Skeletal muscle tissue (tissue), 4 donors: ENCODE data around the gene ALG2. TPM values are rescaled to one million over a fixed set of nuclear protein-coding genes. Genes with fewer than 3 reads are reported as not detected.
A peak's percentile ranks its signal among the peaks of the same experiment; 100 is the strongest.
"Not testable (repeated sequence)": the region's sequence is repeated elsewhere in the genome, so short reads cannot be mapped to it uniquely, and the experiment has no call there.

ENCODE experiments used
- H3K27ac ChIP-seq: one replicate; pipeline ENCODE4 v1.7.0; 2013; ENCODE audit warnings: mild to moderate bottlenecking, low read depth, low read length, inconsistent platforms
- H3K27me3 ChIP-seq, 3 donors: one replicate each; pipeline ENCODE4 v1.7.0; 2013; ENCODE audit warnings: low read length in 3 of 3; ENCODE audit not compliant: control insufficient read depth in 3 of 3, insufficient read depth in 3 of 3
- H3K36me3 ChIP-seq, 3 donors: one replicate each; pipeline ENCODE4 v1.7.0; 2013; ENCODE audit warnings: low read length in 3 of 3; ENCODE audit not compliant: control insufficient read depth in 3 of 3, insufficient read depth in 3 of 3
- H3K4me1 ChIP-seq, 3 donors: one replicate each; pipeline ENCODE4 v1.7.0; 2013; ENCODE audit warnings: low read length in 3 of 3, mild to moderate bottlenecking in 3 of 3; ENCODE audit not compliant: control insufficient read depth in 3 of 3, insufficient read depth in 3 of 3
- H3K4me3 ChIP-seq, 3 donors: one replicate each; pipeline ENCODE4 v1.7.0; 2013; ENCODE audit warnings: low read length in 3 of 3
- H3K9ac ChIP-seq, 3 donors: one replicate each; pipeline ENCODE4 v1.7.0; 2013; ENCODE audit warnings: low read length in 3 of 3, mild to moderate bottlenecking in 3 of 3, moderate library complexity in 2 of 3, low read depth in 1 of 3
- H3K9me3 ChIP-seq, 3 donors: one replicate each; pipeline ENCODE4 v1.7.0; 2013; ENCODE audit warnings: low read length in 3 of 3; ENCODE audit not compliant: control insufficient read depth in 3 of 3
- total RNA-seq: library from RNA; depleted of rRNA; stranded (reverse); fragments of >200 nt; gene quantifications from one replicate; pipeline ENCODE4 v1.2.3, GENCODE V29; 2014
- donor health status: Osteomylitis.

ALG2 gene
- total RNA-seq, 1 donor from 2014 or later: 39.7 TPM

- H3K9me3 ChIP-seq: no peaks in the 10 kb centered on the region
- H3K27ac ChIP-seq: no peak overlapping the region
- H3K27me3 ChIP-seq: no peaks in the 10 kb centered on the region
- no peak overlapping the region for H3K4me3 ChIP-seq
- H3K9ac ChIP-seq: no peak overlapping the region
- peaks cover 15 to 25% (median 24%) of the 10 kb centered on the region in 3 donors for H3K4me1 ChIP-seq
- peaks cover 0 to 6% (median under 1%) of the 10 kb centered on the region in 3 donors for H3K36me3 ChIP-seq
These were observed 16.6 kb upstream of the ALG2 start for GRCh38 chr9:99238331-99238730.

- not testable (repeated sequence) for H3K9ac ChIP-seq, H3K4me3 ChIP-seq, H3K9me3 ChIP-seq, H3K27me3 ChIP-seq, H3K27ac ChIP-seq
- H3K4me1 ChIP-seq: peaks cover 15 to 25% (median 24%) of the 10 kb centered on the region in 3 donors
- peaks cover 0 to 10% (median 0%) of the 10 kb centered on the region in 3 donors for H3K36me3 ChIP-seq
These were observed 16.1 kb upstream of the ALG2 start for GRCh38 chr9:99237849-99238248.

GRCh38 chr9:99237356-99237755 is 15.6 kb upstream of the ALG2 start:
- H3K4me1 ChIP-seq: peaks cover 15 to 25% (median 24%) of the 10 kb centered on the region in 3 donors
- H3K9me3 ChIP-seq: no peaks in the 10 kb centered on the region
- no peak overlapping the region for H3K4me3 ChIP-seq
- no peak overlapping the region for H3K27ac ChIP-seq
- peaks cover 0 to 13% (median 0%) of the 10 kb centered on the region in 3 donors for H3K36me3 ChIP-seq
- no peak overlapping the region for H3K9ac ChIP-seq
- H3K27me3 ChIP-seq: no peaks in the 10 kb centered on the region

- no peaks in the 10 kb centered on the region for H3K27me3 ChIP-seq
- H3K4me1 ChIP-seq: peaks cover 15 to 25% (median 24%) of the 10 kb centered on the region in 3 donors
- H3K27ac ChIP-seq: no peak overlapping the region
- no peak overlapping the region for H3K9ac ChIP-seq
- peaks cover 0 to 18% (median under 1%) of the 10 kb centered on the region in 3 donors for H3K36me3 ChIP-seq
- no peaks in the 10 kb centered on the region for H3K9me3 ChIP-seq
- H3K4me3 ChIP-seq: no peak overlapping the region
These were observed 14.3 kb upstream of the ALG2 start for GRCh38 chr9:99235926-99236634.

- no peaks in the 10 kb centered on the region for H3K27me3 ChIP-seq
- peaks cover 0 to 24% (median 6%) of the 10 kb centered on the region in 3 donors for H3K36me3 ChIP-seq
- H3K9me3 ChIP-seq: no peaks in the 10 kb centered on the region
- peaks cover 15 to 20% (median 19%) of the 10 kb centered on the region in 3 donors for H3K4me1 ChIP-seq
- H3K27ac ChIP-seq: no peak overlapping the region
- H3K9ac ChIP-seq: no peak overlapping the region
- no peak overlapping the region for H3K4me3 ChIP-seq
These were observed 13.3 kb upstream of the ALG2 start for GRCh38 chr9:99235069-99235468.

- H3K9ac ChIP-seq: no peak overlapping the region
- H3K4me1 ChIP-seq: peaks cover 11 to 16% (median 15%) of the 10 kb centered on the region in 3 donors
- H3K9me3 ChIP-seq: no peaks in the 10 kb centered on the region
- no peaks in the 10 kb centered on the region for H3K27me3 ChIP-seq
- H3K4me3 ChIP-seq: no peak overlapping the region
- no peak overlapping the region for H3K27ac ChIP-seq
- H3K36me3 ChIP-seq: peaks cover 0 to 24% (median 7%) of the 10 kb centered on the region in 3 donors
These were observed 12.9 kb upstream of the ALG2 start for GRCh38 chr9:99234618-99235017.

GRCh38 chr9:99231711-99232110 is 10.0 kb upstream of the ALG2 start:
- Histone ChIP-seq H3K36me3 (peaks cover 8 to 35% (median 27%) of the 10 kb centered on the region in 3 donors), H3K27ac (no peak overlapping the region), H3K4me3 (no peak overlapping the region), H3K27me3 (no peaks in the 10 kb centered on the region), H3K4me1 (peaks cover 9 to 13% (median 11%) of the 10 kb centered on the region in 3 donors), H3K9me3 (no peaks in the 10 kb centered on the region), H3K9ac (no peak overlapping the region)

GRCh38 chr9:99230206-99230605 is 8.5 kb upstream of the ALG2 start:
- no peaks in the 10 kb centered on the region for H3K27me3 ChIP-seq
- no peak overlapping the region for H3K4me3 ChIP-seq
- no peak overlapping the region for H3K27ac ChIP-seq
- H3K36me3 ChIP-seq: peaks cover 8 to 37% (median 31%) of the 10 kb centered on the region in 3 donors
- H3K4me1 ChIP-seq: peaks cover 22 to 28% (median 25%) of the 10 kb centered on the region in 3 donors
- no peaks in the 10 kb centered on the region for H3K9me3 ChIP-seq
- H3K9ac ChIP-seq: no peak overlapping the region

GRCh38 chr9:99226054-99226453 is 4.3 kb upstream of the ALG2 start:
- H3K9me3 ChIP-seq: no peaks in the 10 kb centered on the region
- H3K27me3 ChIP-seq: no peaks in the 10 kb centered on the region
- peak overlapping the region in 2 of 3 donors; percentile 10 to 26 for H3K9ac ChIP-seq
- H3K27ac ChIP-seq: peak overlapping the region; percentile 23
- H3K36me3 ChIP-seq: peaks cover 14 to 34% (median 29%) of the 10 kb centered on the region in 3 donors
- no peak overlapping the region for H3K4me3 ChIP-seq
- peaks cover 31 to 35% (median 33%) of the 10 kb centered on the region in 3 donors for H3K4me1 ChIP-seq

- H3K9ac ChIP-seq: peak overlapping the region in 2 of 3 donors; percentile 5 to 18
- no peak overlapping the region for H3K4me3 ChIP-seq
- H3K36me3 ChIP-seq: peaks cover 14 to 26% (median 23%) of the 10 kb centered on the region in 3 donors
These were observed 2.7 kb upstream of the ALG2 start for GRCh38 chr9:99224445-99224844.

More at GRCh38 chr9:99224445-99224844, 2.7 kb upstream of the ALG2 start:
- no peaks in the 10 kb centered on the region for H3K27me3 ChIP-seq
- no peaks in the 10 kb centered on the region for H3K9me3 ChIP-seq
- H3K27ac ChIP-seq: no peak overlapping the region
- H3K4me1 ChIP-seq: peaks cover 31 to 47% (median 44%) of the 10 kb centered on the region in 3 donors
